Left ventricle myocardium inferior (tissue), 1 donor: ENCODE results near the gene P2RY6. TPM values are rescaled to one million over a fixed set of nuclear protein-coding genes. Genes with fewer than 3 reads are reported as not detected.

Experiments used
- DNase-seq: peaks from one replicate; pipeline ENCODE4 v3.0.0-alpha.2; 2020
- H3K27ac ChIP-seq: fragments of 200-600 bp; replicated peaks from 2 replicates; pipeline ENCODE4 v1.8.0; 2021
- H3K27me3 ChIP-seq: fragments of 200-600 bp; 2 replicates; pipeline ENCODE4 v1.8.0; 2021; ENCODE audit warnings: low read depth
- H3K36me3 ChIP-seq: fragments of 200-600 bp; 2 replicates; pipeline ENCODE4 v1.8.0; 2021
- H3K4me1 ChIP-seq: fragments of 200-600 bp; 2 replicates; pipeline ENCODE4 v1.8.0; 2021
- H3K4me3 ChIP-seq: fragments of 200-600 bp; 2 replicates; pipeline ENCODE4 v1.8.0; 2021; ENCODE audit warnings: mild to moderate bottlenecking, moderate library complexity
- H3K9me3 ChIP-seq: fragments of 200-600 bp; replicated peaks from 2 replicates; pipeline ENCODE4 v1.8.0; 2021
- intact Hi-C: fragments of 100-400 bp; cut with micrococcal nuclease; formaldehyde crosslinking; loops from one replicate; pipeline ENCODE4 v1.11.0; 2022
- long read RNA-seq: library from polyadenylated mRNA; unstranded; transcript quantifications from one replicate; pipeline ENCODE4 v2.0.0, GENCODE V29; 2021
- total RNA-seq: library from RNA; stranded (reverse); fragmentation: NEBNext Ultra II Directional; extraction: Animal tissue kit (Norgen Biotek cat#: 25700); gene quantifications from one replicate; pipeline ENCODE4 v1.2.1, GENCODE V29; 2021
- TF ChIP-seq, protein P1 (sequence below): fragments of 200-600 bp; IDR thresholded peaks from 2 replicates; pipeline ENCODE4 v1.8.0; 2021; ENCODE audit warnings: antibody characterized with exemption, mild to moderate bottlenecking, borderline replicate concordance
- donor health status: DM: no; HTN: yes; CAD: no; lungs with severe emphysema.

Gene P2RY6, protein sequence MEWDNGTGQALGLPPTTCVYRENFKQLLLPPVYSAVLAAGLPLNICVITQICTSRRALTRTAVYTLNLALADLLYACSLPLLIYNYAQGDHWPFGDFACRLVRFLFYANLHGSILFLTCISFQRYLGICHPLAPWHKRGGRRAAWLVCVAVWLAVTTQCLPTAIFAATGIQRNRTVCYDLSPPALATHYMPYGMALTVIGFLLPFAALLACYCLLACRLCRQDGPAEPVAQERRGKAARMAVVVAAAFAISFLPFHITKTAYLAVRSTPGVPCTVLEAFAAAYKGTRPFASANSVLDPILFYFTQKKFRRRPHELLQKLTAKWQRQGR
- total RNA-seq, result 2.2 TPM
- long read RNA-seq, partial matches to known transcripts, result 0 of 1 reads
- long read RNA-seq, other reads (novel, unspliced or antisense), result 0 of 1 reads

DNA sequence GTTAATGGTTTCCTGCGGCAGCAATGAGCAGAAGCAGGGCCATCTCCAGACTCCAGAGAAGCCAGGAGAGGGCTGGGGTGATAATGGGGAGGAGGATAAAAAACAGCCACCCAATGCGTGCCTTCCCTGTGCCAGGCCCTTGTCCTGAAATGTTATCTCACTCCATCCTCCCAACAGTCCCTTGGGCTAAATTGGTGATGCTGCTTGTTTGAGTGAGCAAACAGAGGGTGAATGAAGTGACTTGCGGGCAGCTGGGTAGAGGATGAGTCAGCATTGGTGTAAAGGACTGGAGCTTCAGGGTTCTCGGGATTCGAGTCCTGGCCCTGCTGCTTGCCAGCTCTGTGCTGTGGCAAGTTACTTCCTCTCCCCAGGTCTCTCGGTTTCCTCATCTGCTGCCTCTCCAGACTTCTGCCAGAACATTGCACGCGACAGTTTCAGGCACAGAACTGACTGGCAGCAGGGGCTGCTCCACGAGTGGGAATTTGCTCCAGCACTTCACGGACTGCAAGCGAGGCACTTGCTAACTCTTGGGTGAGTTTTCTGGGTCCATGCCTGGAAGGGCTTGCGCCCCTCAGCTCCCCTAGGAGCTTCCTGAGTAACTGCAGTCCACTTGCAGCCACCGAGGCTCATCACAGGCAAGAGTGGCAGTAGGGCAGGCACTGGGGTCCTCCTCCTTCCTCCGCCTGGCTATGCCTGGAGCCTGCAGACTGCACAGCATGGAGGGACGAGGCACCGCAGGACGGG, at the start of gene P2RY6:
P2RY6 (plus strand) TSS at position 403 of the 744 bp plus-strand sequence. CDS start 24,181 bp downstream, outside the sequence.
- TF ChIP-seq, protein P1, sequence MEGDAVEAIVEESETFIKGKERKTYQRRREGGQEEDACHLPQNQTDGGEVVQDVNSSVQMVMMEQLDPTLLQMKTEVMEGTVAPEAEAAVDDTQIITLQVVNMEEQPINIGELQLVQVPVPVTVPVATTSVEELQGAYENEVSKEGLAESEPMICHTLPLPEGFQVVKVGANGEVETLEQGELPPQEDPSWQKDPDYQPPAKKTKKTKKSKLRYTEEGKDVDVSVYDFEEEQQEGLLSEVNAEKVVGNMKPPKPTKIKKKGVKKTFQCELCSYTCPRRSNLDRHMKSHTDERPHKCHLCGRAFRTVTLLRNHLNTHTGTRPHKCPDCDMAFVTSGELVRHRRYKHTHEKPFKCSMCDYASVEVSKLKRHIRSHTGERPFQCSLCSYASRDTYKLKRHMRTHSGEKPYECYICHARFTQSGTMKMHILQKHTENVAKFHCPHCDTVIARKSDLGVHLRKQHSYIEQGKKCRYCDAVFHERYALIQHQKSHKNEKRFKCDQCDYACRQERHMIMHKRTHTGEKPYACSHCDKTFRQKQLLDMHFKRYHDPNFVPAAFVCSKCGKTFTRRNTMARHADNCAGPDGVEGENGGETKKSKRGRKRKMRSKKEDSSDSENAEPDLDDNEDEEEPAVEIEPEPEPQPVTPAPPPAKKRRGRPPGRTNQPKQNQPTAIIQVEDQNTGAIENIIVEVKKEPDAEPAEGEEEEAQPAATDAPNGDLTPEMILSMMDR, result no peak
- intact Hi-C loops, result no loop called here
- Histone ChIP-seq H3K36me3 (no peaks in the 10 kb centered on the region), H3K4me3 (peak within 1 kb of the TSS; percentile 44), H3K9me3 (no peaks in the 10 kb centered on the region), H3K4me1 (peaks cover 34% of the 10 kb centered on the region), H3K27ac (peak within 1 kb of the TSS; percentile 27), H3K27me3 (no peaks in the 10 kb centered on the region)
- DNase-seq, result no peak

DNA sequence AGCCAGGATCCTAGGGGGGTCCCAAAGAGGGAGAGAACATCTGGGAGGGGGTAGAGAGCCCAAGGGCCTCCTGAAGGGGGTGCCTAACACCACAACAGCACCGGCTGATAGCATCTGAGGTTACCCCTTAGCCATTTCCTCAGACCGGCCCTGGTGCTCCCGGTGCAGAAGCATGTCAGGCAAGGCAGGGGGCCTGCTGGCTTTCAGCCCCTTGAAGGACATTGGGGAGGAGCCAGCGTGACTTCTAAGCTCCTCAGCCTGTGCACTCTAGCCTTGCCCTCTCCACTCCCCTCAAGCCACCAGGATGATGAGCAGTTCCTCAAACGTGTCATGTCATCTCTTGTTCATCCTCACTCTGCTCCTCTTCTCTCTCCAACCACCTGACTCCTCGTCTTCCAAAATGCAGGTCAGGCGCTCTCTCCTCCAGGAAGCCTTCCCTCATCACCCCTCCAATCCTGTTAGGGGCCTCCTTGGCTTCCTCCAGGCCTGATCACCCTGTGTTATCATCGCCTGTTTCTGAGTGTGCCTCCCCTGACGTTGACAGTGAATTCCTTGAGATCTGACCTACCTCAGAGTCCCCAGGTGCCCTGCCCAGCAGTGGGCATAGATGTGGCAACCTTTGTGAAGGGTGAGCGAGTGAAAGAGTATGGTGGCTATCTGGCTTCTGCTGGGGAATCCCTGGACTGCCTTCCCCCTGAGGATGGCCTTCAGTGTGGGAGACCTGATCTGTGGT, 48.0 kb upstream of the P2RY6 start:
- H3K27me3 ChIP-seq, result no peaks in the 10 kb centered on the region
- TF ChIP-seq, protein P1, result no peak
- H3K4me3 ChIP-seq, result no peak overlapping the region
- peaks cover 39% of the 10 kb centered on the region for H3K4me1 ChIP-seq
- intact Hi-C loops, result no loop called here
- no peak overlapping the region for H3K27ac ChIP-seq
- DNase-seq, result no peak
- no peaks in the 10 kb centered on the region for H3K9me3 ChIP-seq
- no peaks in the 10 kb centered on the region for H3K36me3 ChIP-seq

DNA sequence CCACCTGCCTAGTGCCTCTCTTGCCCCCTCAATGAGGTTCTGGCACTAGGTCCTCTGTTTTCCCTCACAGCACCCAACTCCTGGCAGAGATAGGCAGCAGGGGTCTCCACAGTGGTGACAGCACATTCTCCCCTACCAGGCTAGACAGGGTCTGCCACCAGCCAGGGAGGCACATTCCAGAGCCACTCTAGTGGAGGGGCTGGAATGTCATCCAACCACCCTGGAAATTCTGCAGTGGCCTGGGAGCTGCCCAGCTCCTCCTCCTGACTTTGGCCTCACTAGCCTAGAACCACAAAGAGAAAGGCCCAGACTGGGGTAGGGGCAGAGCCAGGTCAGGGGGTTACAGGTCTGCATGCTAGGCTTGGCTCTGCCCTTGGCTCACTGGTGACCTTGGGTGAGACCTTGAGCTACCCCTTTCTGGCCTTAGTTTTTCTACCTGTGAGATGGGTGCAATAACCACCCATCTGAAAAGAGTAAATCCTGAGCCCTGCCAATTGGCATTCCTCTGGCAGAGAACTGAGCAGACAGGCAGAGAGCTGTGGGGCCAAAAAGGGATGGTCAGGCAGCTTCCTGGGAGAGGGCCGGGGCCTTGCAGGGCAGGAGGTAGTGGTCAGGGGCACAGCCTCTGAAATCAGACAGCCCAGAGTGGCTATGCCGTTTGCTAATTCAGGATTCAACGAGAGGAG, 47.0 kb upstream of the P2RY6 start:
- TF ChIP-seq, protein P1, result no peak
- intact Hi-C loops, result no loop called here
- peaks cover 37% of the 10 kb centered on the region for H3K4me1 ChIP-seq
- H3K4me3 ChIP-seq, result no peak overlapping the region
- no peak for DNase-seq
- H3K27me3 ChIP-seq, result no peaks in the 10 kb centered on the region
- H3K9me3 ChIP-seq, result no peaks in the 10 kb centered on the region
- no peaks in the 10 kb centered on the region for H3K36me3 ChIP-seq
- H3K27ac ChIP-seq, result no peak overlapping the region

DNA sequence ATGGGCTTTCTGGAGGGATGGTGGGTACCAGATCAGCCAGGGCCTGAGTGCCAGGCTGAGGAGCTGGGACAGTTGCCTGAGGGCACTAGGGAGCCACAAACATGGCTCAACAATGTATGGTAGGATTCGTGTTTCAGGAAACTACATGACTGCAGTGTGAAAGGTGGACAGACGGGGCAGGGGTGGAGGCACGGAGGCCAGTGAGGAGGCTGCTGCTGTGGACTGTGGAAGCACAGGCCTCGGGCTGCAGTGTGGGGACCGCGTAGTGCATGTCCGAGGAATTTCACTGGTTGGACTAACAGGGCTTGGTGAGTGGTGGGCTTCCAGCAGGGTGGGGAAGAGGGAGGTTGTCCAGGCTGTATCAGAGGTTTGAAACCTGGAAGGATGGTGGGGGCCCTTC, 46.3 kb upstream of the P2RY6 start:
- Histone ChIP-seq H3K4me1 (peaks cover 37% of the 10 kb centered on the region), H3K27ac (no peak overlapping the region), H3K4me3 (no peak overlapping the region), H3K9me3 (no peaks in the 10 kb centered on the region), H3K27me3 (no peaks in the 10 kb centered on the region), H3K36me3 (no peaks in the 10 kb centered on the region)
- intact Hi-C loops, result no loop called here
- TF ChIP-seq, protein P1, result no peak
- no peak for DNase-seq
